ENCODE results near the gene BTBD18.

The BTBD18 gene

GRCh38 chr11:57758174-57758573 is 6.6 kb upstream of the BTBD18 start:
- no peak for DNase-seq (ENCODE audit: low read depth)
- TF ChIP-seq POLR2A (IDR thresholded peaks at IDR 0.05; ENCODE audit: extremely low read depth, insufficient read length), result no peak
- TF ChIP-seq CTCF (IDR thresholded peaks at IDR 0.05; ENCODE audit: low read depth, low read length), result no peak
- no peak for TF ChIP-seq MAX (IDR thresholded peaks at IDR 0.05; ENCODE audit: low read depth, low read length)
- no peak for TF ChIP-seq MYC (IDR thresholded peaks at IDR 0.05; ENCODE audit: low read depth, low read length)
- H3K4me3 ChIP-seq (ENCODE audit: low read depth, low read length), result no peak overlapping the region

- H3K4me3 ChIP-seq (ENCODE audit: low read depth, low read length), result no peak overlapping the region
- DNase-seq (ENCODE audit: low read depth), result no peak
- no peak for TF ChIP-seq CTCF (IDR thresholded peaks at IDR 0.05; ENCODE audit: low read depth, low read length)
- no peak for TF ChIP-seq MAX (IDR thresholded peaks at IDR 0.05; ENCODE audit: low read depth, low read length)
- TF ChIP-seq MYC (IDR thresholded peaks at IDR 0.05; ENCODE audit: low read depth, low read length), result no peak
- TF ChIP-seq POLR2A (IDR thresholded peaks at IDR 0.05; ENCODE audit: extremely low read depth, insufficient read length), result no peak
Observed at GRCh38 chr11:57752954-57753353, 1.3 kb upstream of the BTBD18 start.

- TF ChIP-seq MAX (IDR thresholded peaks at IDR 0.05; ENCODE audit: low read depth, low read length), result no peak
- H3K4me3 ChIP-seq (ENCODE audit: low read depth, low read length), result no peak overlapping the region
- DNase-seq (ENCODE audit: low read depth), result no peak
Observed at GRCh38 chr11:57751176-57751575, 443 bp downstream of the BTBD18 start.

GRCh38 chr11:57746920-57747319 is 4.7 kb downstream of the BTBD18 start:
- no peak for TF ChIP-seq POLR2A (IDR thresholded peaks at IDR 0.05; ENCODE audit: extremely low read depth, insufficient read length)
- no peak for TF ChIP-seq CTCF (IDR thresholded peaks at IDR 0.05; ENCODE audit: low read depth, low read length)
- TF ChIP-seq MYC (IDR thresholded peaks at IDR 0.05; ENCODE audit: low read depth, low read length), result no peak
- TF ChIP-seq MAX (IDR thresholded peaks at IDR 0.05; ENCODE audit: low read depth, low read length), result no peak
- H3K4me3 ChIP-seq (ENCODE audit: low read depth, low read length), result no peak overlapping the region
- no peak for DNase-seq (ENCODE audit: low read depth)

- TF ChIP-seq POLR2A (IDR thresholded peaks at IDR 0.05; ENCODE audit: extremely low read depth, insufficient read length) (no peak), MAX (IDR thresholded peaks at IDR 0.05; ENCODE audit: low read depth, low read length) (no peak), CTCF (IDR thresholded peaks at IDR 0.05; ENCODE audit: low read depth, low read length) (no peak), MYC (IDR thresholded peaks at IDR 0.05; ENCODE audit: low read depth, low read length) (no peak)
- DNase-seq (ENCODE audit: low read depth), result no peak
- no peak overlapping the region for H3K4me3 ChIP-seq (ENCODE audit: low read depth, low read length)
Observed at GRCh38 chr11:57745206-57745605, 6.4 kb downstream of the BTBD18 start.

GRCh38 chr11:57744357-57744756 is 7.3 kb downstream of the BTBD18 start:
- no peak overlapping the region for H3K4me3 ChIP-seq (ENCODE audit: low read depth, low read length)
- TF ChIP-seq MYC (IDR thresholded peaks at IDR 0.05; ENCODE audit: low read depth, low read length) (no peak), POLR2A (IDR thresholded peaks at IDR 0.05; ENCODE audit: extremely low read depth, insufficient read length) (no peak), MAX (IDR thresholded peaks at IDR 0.05; ENCODE audit: low read depth, low read length) (no peak), CTCF (IDR thresholded peaks at IDR 0.05; ENCODE audit: low read depth, low read length) (no peak)
- no peak for DNase-seq (ENCODE audit: low read depth)

All from NB4 (cell line).